Esophagus muscularis mucosa (tissue), 4 donors: ENCODE results near the gene WSB1. TPM values are rescaled to one million over a fixed set of nuclear protein-coding genes. Genes with fewer than 3 reads are reported as not detected.
A peak's percentile ranks its signal among the peaks of the same experiment; 100 is the strongest.

Source experiments
- DNase-seq: peaks from one replicate; pipeline ENCODE4 v3.0.0-alpha.2; 2017; ENCODE audit errors: extremely low spot score
- H3K27ac ChIP-seq, 4 donors: fragments of 200-600 bp; sonication (generic); replicated peaks in 1 of 4; 1 replicate in 3 of 4; 2 replicates in 1 of 4; pipeline ENCODE4 v1.5.1; 2016 to 2019; ENCODE audit warnings: mild to moderate bottlenecking in 1 of 4
- H3K27me3 ChIP-seq, 4 donors: fragments of 200-600 bp; sonication (generic); one replicate each; pipeline versions ENCODE4 v1.5.1 to v1.6.0; 2016 to 2019
- H3K36me3 ChIP-seq, 4 donors: fragments of 200-600 bp; sonication (generic); one replicate each; pipeline ENCODE4 v1.5.1; 2016 to 2019
- H3K4me1 ChIP-seq, 4 donors: fragments of 200-600 bp; sonication (generic); one replicate each; pipeline ENCODE4 v1.5.1; 2016 to 2019
- H3K4me3 ChIP-seq, 4 donors: fragments of 200-600 bp; sonication (generic); 1 replicate in 2 of 4; 2 replicates in 2 of 4; pipeline ENCODE4 v1.5.1; 2016 to 2019; ENCODE audit warnings: mild to moderate bottlenecking in 4 of 4, moderate library complexity in 1 of 4
- H3K9me3 ChIP-seq, 4 donors: fragments of 200-600 bp; sonication (generic); 1 replicate in 3 of 4; 2 replicates in 1 of 4; pipeline ENCODE4 v1.5.1; 2016 to 2019
- CTCF ChIP-seq, 3 experiments: fragments of 200-600 bp in 2 of 3; fragments of 450-650 bp in 1 of 3; sonication (generic) in 2 of 3; IDR thresholded peaks; one replicate each; pipeline ENCODE4 v1.5.1; 2017 to 2019; ENCODE audit warnings: antibody characterized with exemption in 3 of 3, mild to moderate bottlenecking in 2 of 3, moderate library complexity in 1 of 3
- EP300 ChIP-seq: sonication (generic); formaldehyde crosslinking; IDR thresholded peaks from one replicate; pipeline ENCODE4 v1.6.1; 2017; ENCODE audit warnings: antibody characterized with exemption
- POLR2A ChIP-seq: fragments of 450-650 bp; IDR thresholded peaks from one replicate; pipeline ENCODE4 v1.6.1; 2017; ENCODE audit warnings: antibody characterized with exemption, moderate library complexity, mild to moderate bottlenecking, low read depth
- POLR2AphosphoS5 ChIP-seq, 2 donors: sonication (generic); formaldehyde crosslinking; IDR thresholded peaks; one replicate each; pipeline ENCODE4 v1.6.1; 2017; ENCODE audit warnings: antibody characterized with exemption in 2 of 2
- WGBS: methylation state at CpG from one replicate; pipeline ENCODE4 v1.1.5; 2018; 5-methylcytosine and 5-hydroxymethylcytosine counted together
- intact Hi-C: fragments of 100-400 bp; cut with DNase I; formaldehyde crosslinking; loops from one replicate; pipeline ENCODE4 v1.15.1; 2023
- total RNA-seq, 4 donors: library from RNA; depleted of rRNA; stranded (reverse); fragments of >200 nt; gene quantifications; one replicate each; pipeline versions ENCODE4 v1.1.0 to v1.2.1, GENCODE V29; 2016

Gene WSB1
- total RNA-seq, 4 donors from 2014 or later: 84.1 to 125 (median 118) TPM

DNA sequence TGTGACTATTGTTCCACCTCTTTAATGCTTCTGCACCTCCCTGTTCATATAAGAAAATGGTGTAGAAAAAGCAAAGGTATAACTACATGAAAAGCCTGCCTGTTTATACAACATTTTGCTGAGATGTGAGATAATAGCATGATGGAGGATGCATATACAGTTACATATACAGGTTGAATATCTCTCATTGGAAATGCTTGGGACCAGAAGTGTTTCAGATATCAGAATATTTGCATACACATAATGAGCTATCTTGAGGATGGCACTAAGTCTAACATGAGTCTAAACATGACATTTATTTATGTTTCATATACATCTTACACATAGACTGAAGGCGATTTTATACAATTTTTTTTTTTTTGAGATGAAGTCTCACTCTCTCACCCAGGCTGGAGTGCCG lies 5.7 kb upstream of the WSB1 start:
- Histone ChIP-seq H3K4me1 (peaks cover 1 to 14% (median 6%) of the 10 kb centered on the region in 4 donors), H3K27ac (no peak overlapping the region), H3K27me3 (no peaks in the 10 kb centered on the region), H3K36me3 (no peaks in the 10 kb centered on the region), H3K9me3 (no peaks in the 10 kb centered on the region), H3K4me3 (no peak overlapping the region)
- WGBS: 84% methylated on average over 2 of the region's 2 CpGs
- intact Hi-C loops: no loop called here
- no peak for TF ChIP-seq CTCF (IDR thresholded peaks at IDR 0.05)
- TF ChIP-seq EP300: no peak
- TF ChIP-seq POLR2AphosphoS5 (IDR thresholded peaks at IDR 0.05): no peak
- TF ChIP-seq POLR2A: no peak
- DNase-seq: no peak

DNA sequence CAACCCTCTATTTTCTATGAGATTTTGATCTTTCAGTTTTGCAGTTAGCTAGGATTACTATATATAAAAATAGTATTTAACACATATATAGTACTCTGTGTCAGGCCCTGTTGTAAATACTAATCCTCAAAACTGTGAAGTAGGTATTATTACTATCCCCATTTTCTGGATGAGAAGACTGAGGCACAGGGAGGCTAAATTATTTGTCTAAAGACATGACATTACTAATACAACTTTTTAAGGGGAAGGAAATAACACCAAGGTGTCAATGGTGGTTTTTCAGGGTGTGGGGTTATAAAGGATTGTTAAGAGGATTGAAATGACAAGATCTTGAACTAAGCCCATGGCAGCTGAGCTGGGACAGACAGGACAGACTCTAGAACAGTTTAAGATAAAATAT lies 4.1 kb upstream of the WSB1 start:
- H3K4me1 ChIP-seq: peaks cover 7 to 12% (median 11%) of the 10 kb centered on the region in 4 donors
- no peak overlapping the region for H3K27ac ChIP-seq
- TF ChIP-seq POLR2A (no peak), POLR2AphosphoS5 (IDR thresholded peaks at IDR 0.05) (no peak), CTCF (IDR thresholded peaks at IDR 0.05) (no peak), EP300 (no peak)
- no peaks in the 10 kb centered on the region for H3K36me3 ChIP-seq
- DNase-seq: no peak
- no peaks in the 10 kb centered on the region for H3K27me3 ChIP-seq
- H3K9me3 ChIP-seq: no peaks in the 10 kb centered on the region
- intact Hi-C loops: loop anchor here (5.0 kb wide), 1 partner anchor 62 kb away; no protein-coding TSS in a partner anchor
- H3K4me3 ChIP-seq: no peak overlapping the region

GRCh38 chr17:27290916-27291598 lies 2.9 kb upstream of the WSB1 start:
- 91% methylated on average over 3 of the region's 3 CpGs for WGBS
- intact Hi-C loops: loop anchor here (5.0 kb wide), 1 partner anchor 61 kb away; no protein-coding TSS in a partner anchor
- TF ChIP-seq EP300: no peak
- TF ChIP-seq CTCF (IDR thresholded peaks at IDR 0.05): no peak
- TF ChIP-seq POLR2AphosphoS5 (IDR thresholded peaks at IDR 0.05): no peak
- no peak for TF ChIP-seq POLR2A
- Histone ChIP-seq H3K27me3 (no peaks in the 10 kb centered on the region), H3K4me1 (peaks cover 7 to 11% (median 7%) of the 10 kb centered on the region in 4 donors), H3K4me3 (no peak overlapping the region), H3K36me3 (no peaks in the 10 kb centered on the region), H3K9me3 (no peaks in the 10 kb centered on the region), H3K27ac (no peak overlapping the region)
- no peak for DNase-seq

GRCh38 chr17:27293359-27293897 lies 486 bp upstream of the WSB1 start:
- no peaks in the 10 kb centered on the region for H3K27me3 ChIP-seq
- TF ChIP-seq POLR2AphosphoS5 (IDR thresholded peaks at IDR 0.05) (no peak), CTCF (IDR thresholded peaks at IDR 0.05) (no peak), EP300 (no peak), POLR2A (no peak)
- WGBS: 87% methylated on average over 15 of the region's 15 CpGs
- peaks cover 0 to 5% (median 0%) of the 10 kb centered on the region in 4 donors for H3K36me3 ChIP-seq
- peak overlapping the region; percentile 99 to 100 (median 100) for H3K27ac ChIP-seq
- H3K9me3 ChIP-seq: no peaks in the 10 kb centered on the region
- peaks cover 23 to 34% (median 28%) of the 10 kb centered on the region in 4 donors for H3K4me1 ChIP-seq
- intact Hi-C loops: loop anchor here (5.0 kb wide), 1 partner anchor 59 kb away; no protein-coding TSS in a partner anchor
- no peak for DNase-seq
- H3K4me3 ChIP-seq: peak overlapping the region; percentile 85 to 98 (median 90)
